Astrocyte (in vitro differentiated cells and primary cell): Measurements from ENCODE around the gene EXOSC7. TPM values are rescaled to one million over a fixed set of nuclear protein-coding genes. Genes with fewer than 3 reads are reported as not detected.
A peak's percentile ranks its signal among the peaks of the same experiment; 100 is the strongest.

Experiments used
- DNase-seq: peaks from one replicate; pipeline ENCODE4 v3.0.0-alpha.2; 2010; ENCODE audit warnings: low read depth
- FAIRE-seq: peaks from 2 replicates; lab custom pipeline; 2011; peaks lifted over from hg19 to GRCh38; lab: Jason Lieb, UNC
- H2AFZ ChIP-seq: 2 replicates; pipeline ENCODE4 v1.6.0; 2012; ENCODE audit warnings: low read depth, low read length, inconsistent platforms
- H3K27ac ChIP-seq: 2 replicates; pipeline ENCODE4 v1.5.1; 2011; ENCODE audit warnings: low read depth, low read length, inconsistent platforms
- H3K27me3 ChIP-seq: 2 replicates; pipeline ENCODE4 v1.6.0; 2011; ENCODE audit warnings: low read length, inconsistent platforms; ENCODE audit not compliant: insufficient read depth
- H3K36me3 ChIP-seq: 2 replicates; pipeline ENCODE4 v1.5.1; 2011; ENCODE audit warnings: low read length, inconsistent platforms; ENCODE audit not compliant: insufficient read depth
- H3K4me1 ChIP-seq: 2 replicates; pipeline ENCODE4 v1.5.1; 2011; ENCODE audit warnings: low read length, inconsistent platforms; ENCODE audit not compliant: insufficient read depth
- H3K4me2 ChIP-seq: 2 replicates; pipeline ENCODE4 v1.6.0; 2012; ENCODE audit warnings: low read length, inconsistent platforms
- H3K4me3 ChIP-seq: 2 replicates; pipeline ENCODE4 v1.5.1; 2011; ENCODE audit warnings: low read depth, mild to moderate bottlenecking, low read length, inconsistent platforms; ENCODE audit not compliant: insufficient read depth
- H3K79me2 ChIP-seq: 2 replicates; pipeline ENCODE4 v1.6.0; 2012; ENCODE audit warnings: mild to moderate bottlenecking, low read length, inconsistent platforms; ENCODE audit not compliant: insufficient read depth
- H3K9ac ChIP-seq: 2 replicates; pipeline ENCODE4 v1.6.0; 2012; ENCODE audit warnings: mild to moderate bottlenecking, low read length, inconsistent platforms
- H3K9me3 ChIP-seq: 2 replicates; pipeline ENCODE4 v1.5.1; 2012; ENCODE audit warnings: low read depth, mild to moderate bottlenecking, low read length, inconsistent platforms; ENCODE audit not compliant: insufficient read depth
- H4K20me1 ChIP-seq: 2 replicates; pipeline ENCODE4 v1.6.0; 2012; ENCODE audit warnings: low read length, inconsistent platforms; ENCODE audit not compliant: insufficient read depth
- H3K27ac Mint-ChIP-seq: one replicate; pipeline ENCODE4 v1.8.0; 2021; ENCODE audit warnings: mild to moderate bottlenecking, mixed read lengths; ENCODE audit not compliant: unreplicated experiment
- H3K27me3 Mint-ChIP-seq: one replicate; pipeline ENCODE4 v1.8.0; 2021; ENCODE audit warnings: low read depth, mixed read lengths; ENCODE audit not compliant: unreplicated experiment
- H3K36me3 Mint-ChIP-seq: one replicate; pipeline ENCODE4 v1.8.0; 2021; ENCODE audit warnings: low read depth, mixed read lengths; ENCODE audit not compliant: unreplicated experiment
- H3K4me1 Mint-ChIP-seq: one replicate; pipeline ENCODE4 v1.8.0; 2021; ENCODE audit warnings: low read depth, mixed read lengths; ENCODE audit not compliant: unreplicated experiment
- H3K4me3 Mint-ChIP-seq: one replicate; pipeline ENCODE4 v1.8.0; 2021; ENCODE audit warnings: mild to moderate bottlenecking, moderate library complexity, mixed read lengths; ENCODE audit not compliant: unreplicated experiment
- H3K9me3 Mint-ChIP-seq: one replicate; pipeline ENCODE4 v1.8.0; 2021; ENCODE audit warnings: mild to moderate bottlenecking, mixed read lengths; ENCODE audit not compliant: unreplicated experiment
- EZH2 ChIP-seq: IDR thresholded peaks from 2 replicates; pipeline ENCODE4 v1.6.1; 2012; ENCODE audit warnings: mild to moderate bottlenecking, low read length, inconsistent platforms; ENCODE audit not compliant: insufficient read depth
- total RNA-seq: library from RNA; stranded (reverse); gene quantifications from 2 replicates; pipeline ENCODE4 v1.2.1, GENCODE V29; 2021
- TF ChIP-seq, protein P1 (sequence below): IDR thresholded peaks from 2 replicates; pipeline ENCODE4 v1.5.1; 2011; ENCODE audit warnings: low read depth, mild to moderate bottlenecking, inconsistent platforms, low read length, moderate library complexity; ENCODE audit not compliant: insufficient read depth

EXOSC7 gene
- total RNA-seq, 1 donor from 2014 or later, result 38.6 TPM

GRCh38 chr3:45027441-45027840, 51.4 kb downstream of the EXOSC7 start:
- Mint-ChIP-seq H3K4me1 (peaks cover 9% of the 10 kb centered on the region), H3K36me3 (peaks cover 2% of the 10 kb centered on the region), H3K27ac (no peak overlapping the region), H3K27me3 (peaks cover 26% of the 10 kb centered on the region), H3K9me3 (peaks cover 3% of the 10 kb centered on the region), H3K4me3 (no peak overlapping the region)
- Histone ChIP-seq H3K4me2 (no peak overlapping the region), H3K4me1 (peaks cover 30% of the 10 kb centered on the region), H4K20me1 (no peaks in the 10 kb centered on the region), H3K4me3 (no peak overlapping the region), H3K27ac (no peak overlapping the region), H3K27me3 (no peaks in the 10 kb centered on the region), H3K36me3 (no peaks in the 10 kb centered on the region), H3K9me3 (no peaks in the 10 kb centered on the region), H2AFZ (no peak overlapping the region), H3K79me2 (no peaks in the 10 kb centered on the region), H3K9ac (no peak overlapping the region)
- FAIRE-seq (no peak), DNase-seq (no peak)
- no peak for TF ChIP-seq EZH2
- TF ChIP-seq, protein P1, sequence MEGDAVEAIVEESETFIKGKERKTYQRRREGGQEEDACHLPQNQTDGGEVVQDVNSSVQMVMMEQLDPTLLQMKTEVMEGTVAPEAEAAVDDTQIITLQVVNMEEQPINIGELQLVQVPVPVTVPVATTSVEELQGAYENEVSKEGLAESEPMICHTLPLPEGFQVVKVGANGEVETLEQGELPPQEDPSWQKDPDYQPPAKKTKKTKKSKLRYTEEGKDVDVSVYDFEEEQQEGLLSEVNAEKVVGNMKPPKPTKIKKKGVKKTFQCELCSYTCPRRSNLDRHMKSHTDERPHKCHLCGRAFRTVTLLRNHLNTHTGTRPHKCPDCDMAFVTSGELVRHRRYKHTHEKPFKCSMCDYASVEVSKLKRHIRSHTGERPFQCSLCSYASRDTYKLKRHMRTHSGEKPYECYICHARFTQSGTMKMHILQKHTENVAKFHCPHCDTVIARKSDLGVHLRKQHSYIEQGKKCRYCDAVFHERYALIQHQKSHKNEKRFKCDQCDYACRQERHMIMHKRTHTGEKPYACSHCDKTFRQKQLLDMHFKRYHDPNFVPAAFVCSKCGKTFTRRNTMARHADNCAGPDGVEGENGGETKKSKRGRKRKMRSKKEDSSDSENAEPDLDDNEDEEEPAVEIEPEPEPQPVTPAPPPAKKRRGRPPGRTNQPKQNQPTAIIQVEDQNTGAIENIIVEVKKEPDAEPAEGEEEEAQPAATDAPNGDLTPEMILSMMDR, result no peak

- Histone ChIP-seq H3K27ac (peak overlapping the region; percentile 17), H4K20me1 (no peaks in the 10 kb centered on the region), H3K79me2 (no peaks in the 10 kb centered on the region), H3K4me3 (no peak overlapping the region), H3K4me2 (no peak overlapping the region), H2AFZ (no peak overlapping the region), H3K9ac (no peak overlapping the region), H3K27me3 (no peaks in the 10 kb centered on the region), H3K9me3 (no peaks in the 10 kb centered on the region), H3K4me1 (peaks cover 30% of the 10 kb centered on the region), H3K36me3 (no peaks in the 10 kb centered on the region)
- peaks cover 9% of the 10 kb centered on the region for H3K4me1 Mint-ChIP-seq
- no peak overlapping the region for H3K27ac Mint-ChIP-seq
- DNase-seq (no peak), FAIRE-seq (no peak)
- peaks cover 3% of the 10 kb centered on the region for H3K9me3 Mint-ChIP-seq
- H3K27me3 Mint-ChIP-seq, result peaks cover 37% of the 10 kb centered on the region
- H3K4me3 Mint-ChIP-seq, result no peak overlapping the region
- peaks cover 6% of the 10 kb centered on the region for H3K36me3 Mint-ChIP-seq
- TF ChIP-seq EZH2, result no peak
- TF ChIP-seq, protein P1, result no peak
Measured at GRCh38 chr3:45029216-45029615, 53.2 kb downstream of the EXOSC7 start.

- Histone ChIP-seq H3K27ac (peak overlapping the region; percentile 17), H4K20me1 (no peaks in the 10 kb centered on the region), H3K9me3 (no peaks in the 10 kb centered on the region), H3K4me1 (peaks cover 28% of the 10 kb centered on the region), H3K4me3 (no peak overlapping the region), H3K4me2 (peak overlapping the region; percentile 32), H3K27me3 (no peaks in the 10 kb centered on the region), H3K79me2 (no peaks in the 10 kb centered on the region), H2AFZ (no peak overlapping the region), H3K9ac (no peak overlapping the region), H3K36me3 (no peaks in the 10 kb centered on the region)
- TF ChIP-seq, protein P1, result no peak
- Mint-ChIP-seq H3K27ac (no peak overlapping the region), H3K9me3 (peaks cover 3% of the 10 kb centered on the region), H3K4me1 (peaks cover 13% of the 10 kb centered on the region), H3K27me3 (peaks cover 41% of the 10 kb centered on the region), H3K4me3 (no peak overlapping the region), H3K36me3 (peaks cover 6% of the 10 kb centered on the region)
- FAIRE-seq (peak; percentile 43), DNase-seq (peak; percentile 81)
Measured at GRCh38 chr3:45029661-45030060, 53.6 kb downstream of the EXOSC7 start.
